ENCODE measurements around the gene CARD10.

Gene CARD10

DNA sequence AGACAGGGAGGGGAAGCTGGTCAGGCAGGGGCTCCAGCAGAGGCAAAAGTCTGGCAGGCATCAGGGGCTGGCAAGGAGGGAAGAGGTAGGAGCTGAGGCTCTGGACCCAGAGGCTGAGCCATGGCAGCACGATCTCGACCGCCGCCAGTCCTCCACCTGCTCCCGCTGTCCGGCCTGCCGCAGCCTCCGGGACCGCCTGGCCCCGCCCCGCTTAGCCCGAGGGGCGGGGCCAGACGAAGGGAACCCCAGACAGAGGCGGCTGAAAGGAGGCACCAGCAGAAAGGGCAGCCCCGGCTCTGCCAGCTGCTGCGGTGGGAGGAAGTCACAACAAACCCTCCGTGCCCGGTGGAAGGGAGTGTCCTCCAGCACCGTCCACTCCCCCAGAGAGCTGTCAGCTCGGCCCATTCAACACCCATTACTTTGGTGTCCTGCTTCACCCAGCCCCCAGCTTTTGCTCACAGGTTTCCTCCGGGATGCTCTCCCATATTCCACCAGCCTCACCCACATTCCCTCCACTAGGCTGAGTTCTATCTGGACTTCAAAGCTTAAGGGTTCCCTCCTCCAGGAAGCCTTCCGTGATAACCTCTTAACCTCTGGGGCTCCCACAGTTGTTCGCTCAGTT is 32.9 kb downstream of the CARD10 start, which contains the start of gene MFNG:
Gene MFNG, minus strand, starts transcription at position 161 of the 622 bp plus-strand sequence. CDS start 207 bp downstream, outside the sequence.
- TF ChIP-seq TEAD4 (IDR thresholded peaks at IDR 0.05) (peak; percentile 31; the same call in 1 of the 2 replicates), EGR1 (IDR thresholded peaks at IDR 0.05) (no peak), RAD21 (IDR thresholded peaks at IDR 0.05; ENCODE audit: low read depth) (no peak), MAX (IDR thresholded peaks at IDR 0.05) (peak; percentile 44; the same call in 1 of the 2 replicates), CEBPB (IDR thresholded peaks at IDR 0.05) (no peak)

DNA sequence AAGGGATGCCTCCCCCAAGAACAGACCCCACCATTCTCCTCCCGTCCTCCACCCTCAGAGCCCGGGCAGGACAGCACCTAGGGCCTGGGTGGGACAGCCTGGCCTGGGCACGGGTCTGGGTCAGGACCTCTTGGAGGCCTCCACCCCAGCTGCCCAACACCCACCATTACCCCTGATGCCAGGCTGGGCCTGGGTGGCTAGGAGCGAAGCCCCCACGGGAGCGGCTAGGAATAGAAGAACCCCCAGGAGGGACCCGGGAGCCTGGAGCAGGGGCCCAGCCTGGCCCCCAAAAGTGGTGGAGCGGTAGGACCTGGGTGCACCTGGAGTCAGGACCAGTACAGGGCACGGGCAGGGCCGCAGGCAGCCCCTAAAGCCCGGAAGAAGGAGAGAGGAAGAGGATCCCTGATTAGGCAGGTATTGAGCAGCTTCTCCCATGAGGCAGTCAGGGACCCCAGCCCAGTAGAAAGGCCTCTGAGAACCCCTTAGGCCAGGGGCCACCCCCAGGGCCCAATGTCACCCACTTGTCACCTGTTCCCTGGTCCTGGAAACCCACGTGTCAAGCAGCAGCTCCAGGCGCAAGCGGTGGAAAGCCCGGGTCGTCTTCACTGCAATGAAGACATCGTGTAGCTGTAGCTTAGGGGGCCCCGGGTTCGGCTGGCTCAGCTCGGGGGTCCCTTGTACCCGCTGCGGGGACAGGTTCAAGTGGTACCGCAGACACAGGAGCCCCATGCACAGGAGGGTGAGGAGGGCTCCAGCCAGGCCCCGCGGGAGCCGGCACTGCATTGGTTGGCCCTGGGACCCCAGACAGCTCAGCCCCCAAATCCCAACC is 33.6 kb downstream of the CARD10 start:
- TF ChIP-seq FOXM1 (IDR thresholded peaks at IDR 0.05; ENCODE audit: borderline replicate concordance, low read depth): no peak
- no peak for TF ChIP-seq CREB1 (IDR thresholded peaks at IDR 0.05; ENCODE audit: low read depth)
- no peak for TF ChIP-seq ZBTB7A (IDR thresholded peaks at IDR 0.05; ENCODE audit: low read depth)
- TF ChIP-seq RAD21 (IDR thresholded peaks at IDR 0.05; ENCODE audit: low read depth): no peak
- no peak for TF ChIP-seq EGR1 (IDR thresholded peaks at IDR 0.05)
- no peak for TF ChIP-seq TAF1 (IDR thresholded peaks at IDR 0.05; ENCODE audit: low read depth)
- TF ChIP-seq MAX (IDR thresholded peaks at IDR 0.05): no peak
- TF ChIP-seq TCF12 (IDR thresholded peaks at IDR 0.05; ENCODE audit: low read depth): no peak
- no peak for TF ChIP-seq NFIC (IDR thresholded peaks at IDR 0.05)
- TF ChIP-seq TEAD4 (IDR thresholded peaks at IDR 0.05): no peak
- TF ChIP-seq YY1 (IDR thresholded peaks at IDR 0.05; ENCODE audit: low read depth): no peak

DNA sequence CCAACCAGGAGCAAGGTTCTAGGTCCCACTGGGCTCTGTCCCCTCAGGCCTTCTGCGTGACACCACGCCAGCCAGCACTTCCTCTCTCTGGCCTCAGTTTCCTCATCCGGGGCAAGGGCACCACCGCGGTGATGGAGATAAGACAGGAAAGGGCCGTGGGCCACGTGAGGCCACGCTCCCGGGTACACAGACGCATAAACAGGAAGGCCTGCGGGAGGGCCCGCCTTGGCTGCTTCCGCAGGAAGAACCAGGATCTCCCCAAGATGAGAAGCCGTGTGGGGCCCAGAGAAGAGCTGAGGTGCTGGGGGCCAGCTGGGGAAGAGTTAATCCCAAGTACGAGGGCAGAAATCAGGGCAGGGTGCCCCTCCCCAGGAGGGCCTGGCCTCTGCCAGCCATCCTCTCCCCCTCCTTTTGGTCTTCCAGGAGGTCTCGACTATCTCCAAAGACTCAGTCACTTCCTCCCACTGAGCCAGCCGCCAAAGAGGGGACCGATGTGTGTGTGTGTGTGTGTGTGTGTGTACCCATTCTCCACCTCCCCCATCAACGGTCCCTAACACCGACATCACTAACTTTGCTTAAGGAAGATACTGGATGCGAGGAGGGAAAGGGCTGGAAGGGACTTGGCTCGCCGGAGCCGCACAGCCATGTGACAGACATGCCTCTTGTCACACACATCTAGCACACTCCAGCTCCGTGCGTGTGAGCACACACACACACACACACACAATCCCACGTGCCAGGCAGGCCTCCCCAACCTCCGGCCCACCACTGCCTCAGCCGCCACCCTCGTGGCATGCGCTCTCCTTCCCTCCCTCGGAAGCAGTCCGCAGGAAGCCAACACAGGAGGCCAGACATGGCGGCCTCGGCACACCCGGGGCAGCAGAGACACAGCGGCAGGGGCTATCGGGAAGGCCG is 34.5 kb downstream of the CARD10 start:
- TF ChIP-seq, protein P1, sequence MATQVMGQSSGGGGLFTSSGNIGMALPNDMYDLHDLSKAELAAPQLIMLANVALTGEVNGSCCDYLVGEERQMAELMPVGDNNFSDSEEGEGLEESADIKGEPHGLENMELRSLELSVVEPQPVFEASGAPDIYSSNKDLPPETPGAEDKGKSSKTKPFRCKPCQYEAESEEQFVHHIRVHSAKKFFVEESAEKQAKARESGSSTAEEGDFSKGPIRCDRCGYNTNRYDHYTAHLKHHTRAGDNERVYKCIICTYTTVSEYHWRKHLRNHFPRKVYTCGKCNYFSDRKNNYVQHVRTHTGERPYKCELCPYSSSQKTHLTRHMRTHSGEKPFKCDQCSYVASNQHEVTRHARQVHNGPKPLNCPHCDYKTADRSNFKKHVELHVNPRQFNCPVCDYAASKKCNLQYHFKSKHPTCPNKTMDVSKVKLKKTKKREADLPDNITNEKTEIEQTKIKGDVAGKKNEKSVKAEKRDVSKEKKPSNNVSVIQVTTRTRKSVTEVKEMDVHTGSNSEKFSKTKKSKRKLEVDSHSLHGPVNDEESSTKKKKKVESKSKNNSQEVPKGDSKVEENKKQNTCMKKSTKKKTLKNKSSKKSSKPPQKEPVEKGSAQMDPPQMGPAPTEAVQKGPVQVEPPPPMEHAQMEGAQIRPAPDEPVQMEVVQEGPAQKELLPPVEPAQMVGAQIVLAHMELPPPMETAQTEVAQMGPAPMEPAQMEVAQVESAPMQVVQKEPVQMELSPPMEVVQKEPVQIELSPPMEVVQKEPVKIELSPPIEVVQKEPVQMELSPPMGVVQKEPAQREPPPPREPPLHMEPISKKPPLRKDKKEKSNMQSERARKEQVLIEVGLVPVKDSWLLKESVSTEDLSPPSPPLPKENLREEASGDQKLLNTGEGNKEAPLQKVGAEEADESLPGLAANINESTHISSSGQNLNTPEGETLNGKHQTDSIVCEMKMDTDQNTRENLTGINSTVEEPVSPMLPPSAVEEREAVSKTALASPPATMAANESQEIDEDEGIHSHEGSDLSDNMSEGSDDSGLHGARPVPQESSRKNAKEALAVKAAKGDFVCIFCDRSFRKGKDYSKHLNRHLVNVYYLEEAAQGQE (IDR thresholded peaks at IDR 0.05; ENCODE audit: low read depth): no peak
- TF ChIP-seq TAF1 (IDR thresholded peaks at IDR 0.05; ENCODE audit: low read depth) (no peak), CREB1 (IDR thresholded peaks at IDR 0.05; ENCODE audit: low read depth) (no peak), FOXM1 (IDR thresholded peaks at IDR 0.05; ENCODE audit: borderline replicate concordance, low read depth) (no peak), TEAD4 (IDR thresholded peaks at IDR 0.05) (no peak)

DNA sequence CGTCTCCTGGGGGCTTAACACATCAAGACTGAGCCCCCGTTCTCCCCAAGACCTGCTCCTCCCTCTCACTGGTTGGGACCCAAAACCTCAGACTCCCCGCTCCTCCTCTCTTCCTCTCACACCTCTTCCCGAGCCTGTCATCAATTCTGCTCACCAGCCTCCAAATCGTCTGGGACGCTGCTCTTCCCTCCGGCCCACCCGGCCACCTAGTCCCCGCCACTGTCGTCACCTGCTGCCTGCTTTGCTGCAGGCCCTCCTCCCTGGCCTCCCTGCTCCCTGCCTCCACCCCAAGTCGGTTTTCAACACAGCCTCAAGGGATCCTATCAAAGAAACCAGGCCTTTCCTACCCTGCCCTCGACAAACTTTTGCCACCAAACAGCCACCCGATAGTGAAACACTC is 36.2 kb downstream of the CARD10 start:
- TF ChIP-seq NFIC (IDR thresholded peaks at IDR 0.05): no peak
- TF ChIP-seq EGR1 (IDR thresholded peaks at IDR 0.05): no peak
- TF ChIP-seq RAD21 (IDR thresholded peaks at IDR 0.05; ENCODE audit: low read depth): no peak
- no peak for TF ChIP-seq YY1 (IDR thresholded peaks at IDR 0.05; ENCODE audit: low read depth)
- no peak for TF ChIP-seq TAF1 (IDR thresholded peaks at IDR 0.05; ENCODE audit: low read depth)
- no peak for TF ChIP-seq CEBPB (IDR thresholded peaks at IDR 0.05)
- no peak for TF ChIP-seq ZBTB7A (IDR thresholded peaks at IDR 0.05; ENCODE audit: low read depth)
- no peak for TF ChIP-seq EP300 (IDR thresholded peaks at IDR 0.05; ENCODE audit: borderline replicate concordance)
- TF ChIP-seq FOXM1 (IDR thresholded peaks at IDR 0.05; ENCODE audit: borderline replicate concordance, low read depth): no peak

DNA sequence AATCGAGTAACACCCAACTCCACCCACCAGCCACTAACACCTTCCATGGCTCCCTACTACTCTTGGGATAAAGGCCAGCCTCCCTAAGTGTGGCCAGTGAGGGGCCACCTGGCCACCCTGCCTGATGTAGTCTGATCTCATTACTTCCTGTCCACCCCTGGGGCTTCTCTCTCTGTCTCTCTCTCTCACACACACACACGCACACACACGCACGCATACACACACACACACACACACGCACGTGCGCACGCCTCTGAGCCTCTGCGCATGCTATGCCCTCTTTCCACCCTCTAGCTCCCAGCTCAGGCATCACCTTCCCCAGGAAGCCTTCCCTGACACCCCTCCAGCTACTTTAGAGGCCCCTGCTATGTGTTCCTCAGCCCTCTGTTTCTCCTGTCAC is 37.0 kb downstream of the CARD10 start:
- no peak for TF ChIP-seq CEBPB (IDR thresholded peaks at IDR 0.05)
- TF ChIP-seq TEAD4 (IDR thresholded peaks at IDR 0.05): no peak

DNA sequence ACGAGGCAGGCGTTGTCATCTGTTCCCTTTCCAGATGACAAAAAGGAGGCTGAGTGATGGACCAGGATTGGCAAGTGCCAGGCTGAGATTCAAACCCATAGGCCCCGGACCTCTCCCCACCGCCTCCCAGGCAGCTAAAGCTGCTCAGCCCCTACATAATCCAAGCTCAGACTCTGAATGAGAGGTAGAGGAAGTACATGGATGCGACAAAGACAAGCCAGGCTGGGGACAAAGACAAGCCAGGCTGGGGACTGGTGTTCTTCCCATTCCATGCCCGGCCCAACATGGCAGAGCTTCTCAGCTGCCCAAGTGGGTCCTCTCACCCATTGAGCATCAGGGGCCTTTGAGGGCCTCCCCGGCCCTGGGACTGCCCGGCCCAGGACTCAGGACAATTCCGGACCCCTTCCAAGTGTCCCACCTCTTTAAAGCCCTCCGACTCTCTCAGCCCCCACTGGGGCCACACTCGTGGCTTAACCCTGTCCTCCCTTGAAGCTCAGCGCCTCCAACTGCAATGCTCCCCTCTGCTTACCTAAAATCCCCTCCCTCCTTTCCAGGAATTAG is 37.8 kb downstream of the CARD10 start:
- TF ChIP-seq TAF1 (IDR thresholded peaks at IDR 0.05; ENCODE audit: low read depth) (no peak), CREB1 (IDR thresholded peaks at IDR 0.05; ENCODE audit: low read depth) (no peak), YY1 (IDR thresholded peaks at IDR 0.05; ENCODE audit: low read depth) (no peak), EGR1 (IDR thresholded peaks at IDR 0.05) (no peak), FOXM1 (IDR thresholded peaks at IDR 0.05; ENCODE audit: borderline replicate concordance, low read depth) (no peak), NFIC (IDR thresholded peaks at IDR 0.05) (no peak), ZBTB7A (IDR thresholded peaks at IDR 0.05; ENCODE audit: low read depth) (no peak), CEBPB (IDR thresholded peaks at IDR 0.05) (no peak), RAD21 (IDR thresholded peaks at IDR 0.05; ENCODE audit: low read depth) (no peak), TCF12 (IDR thresholded peaks at IDR 0.05; ENCODE audit: low read depth) (no peak), EP300 (IDR thresholded peaks at IDR 0.05; ENCODE audit: borderline replicate concordance) (no peak), MAX (IDR thresholded peaks at IDR 0.05) (no peak), TEAD4 (IDR thresholded peaks at IDR 0.05) (no peak)
- TF ChIP-seq, protein P2, sequence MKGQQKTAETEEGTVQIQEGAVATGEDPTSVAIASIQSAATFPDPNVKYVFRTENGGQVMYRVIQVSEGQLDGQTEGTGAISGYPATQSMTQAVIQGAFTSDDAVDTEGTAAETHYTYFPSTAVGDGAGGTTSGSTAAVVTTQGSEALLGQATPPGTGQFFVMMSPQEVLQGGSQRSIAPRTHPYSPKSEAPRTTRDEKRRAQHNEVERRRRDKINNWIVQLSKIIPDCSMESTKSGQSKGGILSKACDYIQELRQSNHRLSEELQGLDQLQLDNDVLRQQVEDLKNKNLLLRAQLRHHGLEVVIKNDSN (IDR thresholded peaks at IDR 0.05): no peak
- TF ChIP-seq, protein P1 (IDR thresholded peaks at IDR 0.05; ENCODE audit: low read depth): no peak
